OCI-LY1 (cell line): ENCODE results near the gene KRT32.

Source experiments
- H2AFZ ChIP-seq: fragments of 200-600 bp; sonication (generic), shearing (Covaris generic); 2 replicates; pipeline ENCODE4 v1.6.0; 2014; ENCODE audit warnings: antibody characterized with exemption, mild to moderate bottlenecking, low read length
- H3F3A ChIP-seq: fragments of 200-600 bp; sonication (generic), shearing (Covaris generic); 2 replicates; pipeline ENCODE4 v1.6.0; 2014; ENCODE audit warnings: mild to moderate bottlenecking, antibody characterized with exemption, low read length, moderate library complexity; ENCODE audit not compliant: insufficient read depth
- H3K27ac ChIP-seq: fragments of 200-600 bp; sonication (generic); 2 replicates; pipeline ENCODE4 v1.5.1; 2014; ENCODE audit warnings: low read length, mixed run types, mild to moderate bottlenecking, low read depth; ENCODE audit not compliant: poor library complexity, severe bottlenecking
- H3K27me3 ChIP-seq: fragments of 200-600 bp; sonication (generic); 2 replicates; pipeline ENCODE4 v1.6.0; 2014; ENCODE audit warnings: antibody characterized with exemption, mild to moderate bottlenecking, low read length, moderate library complexity; ENCODE audit not compliant: insufficient read depth
- H3K36me3 ChIP-seq: fragments of 200-600 bp; sonication (generic); 2 replicates; pipeline ENCODE4 v1.6.1; 2014; ENCODE audit warnings: mild to moderate bottlenecking, antibody characterized with exemption, low read length, moderate library complexity, mixed read lengths; ENCODE audit not compliant: insufficient read depth
- H3K4me1 ChIP-seq: fragments of 200-600 bp; sonication (generic); 2 replicates; pipeline ENCODE4 v1.5.1; 2014; ENCODE audit warnings: mild to moderate bottlenecking, low read length, moderate library complexity; ENCODE audit not compliant: insufficient read depth, severe bottlenecking
- H3K4me2 ChIP-seq: fragments of 200-600 bp; sonication (generic), shearing (Covaris generic); 2 replicates; pipeline ENCODE4 v1.6.1; 2014; ENCODE audit warnings: low read length
- H3K4me3 ChIP-seq: fragments of 200-600 bp; sonication (generic); 2 replicates; pipeline ENCODE4 v1.5.1; 2014; ENCODE audit warnings: low read length, low read depth, mild to moderate bottlenecking, mixed read lengths; ENCODE audit not compliant: poor library complexity, severe bottlenecking
- H3K79me2 ChIP-seq: fragments of 200-600 bp; shearing (Covaris generic); 2 replicates; pipeline ENCODE4 v1.6.1; 2016; ENCODE audit warnings: mixed run types, low read length, mixed read lengths; ENCODE audit not compliant: insufficient read depth
- H3K9ac ChIP-seq: fragments of 200-600 bp; sonication (generic), shearing (Covaris generic); 2 replicates; pipeline ENCODE4 v1.6.1; 2014; ENCODE audit warnings: mild to moderate bottlenecking, low read length, mixed read lengths
- H3K9me2 ChIP-seq: fragments of 200-600 bp; sonication (generic), shearing (Covaris generic); 2 replicates; pipeline ENCODE4 v1.6.1; 2014; ENCODE audit warnings: low read depth, mild to moderate bottlenecking, low read length, mixed read lengths
- H3K9me3 ChIP-seq: fragments of 200-600 bp; shearing (Covaris generic); 2 replicates; pipeline ENCODE4 v1.6.1; 2014; ENCODE audit warnings: low read length, mixed read lengths
- H4K20me1 ChIP-seq: fragments of 200-600 bp; sonication (generic), shearing (Covaris generic); 2 replicates; pipeline ENCODE4 v1.6.0; 2016; ENCODE audit warnings: mild to moderate bottlenecking, low read length; ENCODE audit not compliant: insufficient read depth
- EZH2 ChIP-seq: fragments of 200-600 bp; sonication (generic), shearing (Covaris generic); IDR thresholded peaks from 2 replicates; pipeline ENCODE4 v1.8.0; 2017; ENCODE audit warnings: borderline replicate concordance, mixed run types, mild to moderate bottlenecking, antibody characterized with exemption, low read length, moderate library complexity, mixed read lengths
- TF ChIP-seq, protein P1 (sequence below): fragments of 200-600 bp; sonication (generic), shearing (Covaris generic); IDR thresholded peaks from 2 replicates; pipeline ENCODE4 v1.5.1; 2017; ENCODE audit warnings: mild to moderate bottlenecking, antibody characterized with exemption, low read length, moderate library complexity, mixed read lengths

The KRT32 gene

GRCh38 chr17:41513168-41513547 is 46.0 kb upstream of the KRT32 start:
- H3K27me3 ChIP-seq: no peaks in the 10 kb centered on the region
- H3F3A ChIP-seq: no peaks in the 10 kb centered on the region
- H3K79me2 ChIP-seq: no peaks in the 10 kb centered on the region
- no peaks in the 10 kb centered on the region for H3K4me1 ChIP-seq
- TF ChIP-seq EZH2: no peak
- TF ChIP-seq, protein P1, sequence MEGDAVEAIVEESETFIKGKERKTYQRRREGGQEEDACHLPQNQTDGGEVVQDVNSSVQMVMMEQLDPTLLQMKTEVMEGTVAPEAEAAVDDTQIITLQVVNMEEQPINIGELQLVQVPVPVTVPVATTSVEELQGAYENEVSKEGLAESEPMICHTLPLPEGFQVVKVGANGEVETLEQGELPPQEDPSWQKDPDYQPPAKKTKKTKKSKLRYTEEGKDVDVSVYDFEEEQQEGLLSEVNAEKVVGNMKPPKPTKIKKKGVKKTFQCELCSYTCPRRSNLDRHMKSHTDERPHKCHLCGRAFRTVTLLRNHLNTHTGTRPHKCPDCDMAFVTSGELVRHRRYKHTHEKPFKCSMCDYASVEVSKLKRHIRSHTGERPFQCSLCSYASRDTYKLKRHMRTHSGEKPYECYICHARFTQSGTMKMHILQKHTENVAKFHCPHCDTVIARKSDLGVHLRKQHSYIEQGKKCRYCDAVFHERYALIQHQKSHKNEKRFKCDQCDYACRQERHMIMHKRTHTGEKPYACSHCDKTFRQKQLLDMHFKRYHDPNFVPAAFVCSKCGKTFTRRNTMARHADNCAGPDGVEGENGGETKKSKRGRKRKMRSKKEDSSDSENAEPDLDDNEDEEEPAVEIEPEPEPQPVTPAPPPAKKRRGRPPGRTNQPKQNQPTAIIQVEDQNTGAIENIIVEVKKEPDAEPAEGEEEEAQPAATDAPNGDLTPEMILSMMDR: no peak
- no peaks in the 10 kb centered on the region for H4K20me1 ChIP-seq
- no peak overlapping the region for H3K4me3 ChIP-seq
- H3K9me2 ChIP-seq: no peaks in the 10 kb centered on the region
- H3K27ac ChIP-seq: no peak overlapping the region
- no peak overlapping the region for H2AFZ ChIP-seq
- H3K36me3 ChIP-seq: no peaks in the 10 kb centered on the region
- no peak overlapping the region for H3K4me2 ChIP-seq
- H3K9me3 ChIP-seq: no peaks in the 10 kb centered on the region
- no peak overlapping the region for H3K9ac ChIP-seq

GRCh38 chr17:41512546-41513167 is 45.5 kb upstream of the KRT32 start:
- Histone ChIP-seq H3K36me3 (no peaks in the 10 kb centered on the region), H3K27ac (no peak overlapping the region), H3K79me2 (no peaks in the 10 kb centered on the region), H3K4me1 (no peaks in the 10 kb centered on the region), H3F3A (no peaks in the 10 kb centered on the region), H3K9ac (no peak overlapping the region), H3K4me3 (no peak overlapping the region), H3K9me3 (no peaks in the 10 kb centered on the region), H3K4me2 (no peak overlapping the region), H3K27me3 (no peaks in the 10 kb centered on the region), H4K20me1 (no peaks in the 10 kb centered on the region), H2AFZ (no peak overlapping the region), H3K9me2 (no peaks in the 10 kb centered on the region)
- TF ChIP-seq, protein P1: no peak
- no peak for TF ChIP-seq EZH2

- no peaks in the 10 kb centered on the region for H3K9me3 ChIP-seq
- no peak for TF ChIP-seq EZH2
- TF ChIP-seq, protein P1: no peak
- H3K79me2 ChIP-seq: no peaks in the 10 kb centered on the region
- H3K9ac ChIP-seq: no peak overlapping the region
- H3K9me2 ChIP-seq: no peaks in the 10 kb centered on the region
- no peaks in the 10 kb centered on the region for H3K36me3 ChIP-seq
- no peak overlapping the region for H3K4me2 ChIP-seq
- no peaks in the 10 kb centered on the region for H3K27me3 ChIP-seq
- H3K27ac ChIP-seq: no peak overlapping the region
- H2AFZ ChIP-seq: no peak overlapping the region
- no peaks in the 10 kb centered on the region for H3K4me1 ChIP-seq
- no peaks in the 10 kb centered on the region for H4K20me1 ChIP-seq
- no peak overlapping the region for H3K4me3 ChIP-seq
- no peaks in the 10 kb centered on the region for H3F3A ChIP-seq
Measured at GRCh38 chr17:41511716-41512115, 44.5 kb upstream of the KRT32 start.
